NCI-H345 (cell line): ENCODE results near the gene SRGAP3.

Experiments used
- DNase-seq: peaks from one replicate; lab custom pipeline; 2025; lab: John Stamatoyannopoulos, UW

The SRGAP3 gene

GRCh38 chr3:9173445-9173844 lies 76.0 kb downstream of the SRGAP3 start:
- DNase-seq: no peak

GRCh38 chr3:9172851-9173321 lies 76.6 kb downstream of the SRGAP3 start:
- DNase-seq: no peak

GRCh38 chr3:9170851-9171160 lies 78.6 kb downstream of the SRGAP3 start:
- no peak for DNase-seq

DNA sequence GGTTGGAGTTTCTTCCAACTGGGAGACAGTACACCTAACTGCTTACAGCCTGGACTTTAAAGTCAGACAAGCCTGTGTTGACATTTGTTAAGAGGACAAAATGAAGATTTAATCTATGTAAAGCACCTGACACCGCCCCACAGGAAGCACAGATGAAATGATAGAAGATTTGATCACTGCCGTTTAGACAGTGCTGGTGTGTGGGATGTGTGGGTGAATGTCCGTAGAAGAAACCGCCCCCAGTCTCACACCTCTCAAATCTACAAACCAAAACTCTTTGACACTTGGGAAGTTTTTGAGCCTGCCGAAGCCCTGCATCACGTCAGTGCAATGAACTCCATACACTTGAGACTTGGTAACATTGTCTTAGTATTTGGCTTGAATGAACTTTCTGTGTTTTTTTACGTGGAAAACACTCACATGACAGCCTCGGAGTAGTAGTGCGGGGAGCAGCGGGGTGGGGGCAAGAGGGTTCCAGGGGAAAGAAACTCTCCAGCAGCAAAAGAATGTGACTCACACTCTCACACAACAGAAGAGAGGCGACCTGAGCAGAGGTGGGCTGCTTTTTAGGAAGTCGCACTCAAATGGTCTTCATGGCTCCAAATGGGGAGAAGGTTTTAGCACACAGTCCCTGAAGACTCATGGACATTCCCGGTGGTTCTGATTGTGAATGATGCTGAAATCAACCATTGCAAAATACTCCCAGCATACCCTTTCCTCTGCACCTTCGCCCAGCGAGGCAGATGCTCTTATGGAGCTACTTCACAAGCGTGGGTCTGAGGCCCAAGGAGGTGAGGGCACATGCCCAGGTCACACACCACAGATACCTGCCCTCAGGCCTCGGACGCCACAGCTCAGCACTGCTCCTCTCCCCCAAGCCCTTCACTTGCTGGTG lies 79.2 kb downstream of the SRGAP3 start:
- DNase-seq: no peak

DNA sequence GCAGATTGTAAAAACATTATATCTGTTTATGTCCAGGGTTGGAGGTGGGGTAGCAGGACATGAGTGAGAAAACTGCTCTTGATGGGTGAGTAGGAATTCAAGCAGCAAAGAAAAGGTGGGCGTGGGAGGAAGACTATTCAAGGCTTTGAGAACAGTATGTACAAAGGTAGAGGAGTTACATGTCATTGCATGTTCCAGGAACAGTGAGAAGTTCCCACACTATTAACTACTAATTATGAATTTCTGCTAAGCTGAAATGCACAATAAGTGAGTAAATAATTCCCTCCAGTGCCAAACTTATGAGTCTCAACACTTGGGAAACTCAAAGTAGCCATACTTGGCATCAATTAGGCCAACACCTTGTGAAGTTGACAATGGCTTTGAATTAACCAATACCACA lies 80.1 kb downstream of the SRGAP3 start:
- no peak for DNase-seq

GRCh38 chr3:9168241-9168741 lies 81.2 kb downstream of the SRGAP3 start:
- DNase-seq: no peak

- no peak for DNase-seq
Observed at GRCh38 chr3:9167222-9167621, 82.2 kb downstream of the SRGAP3 start.

DNA sequence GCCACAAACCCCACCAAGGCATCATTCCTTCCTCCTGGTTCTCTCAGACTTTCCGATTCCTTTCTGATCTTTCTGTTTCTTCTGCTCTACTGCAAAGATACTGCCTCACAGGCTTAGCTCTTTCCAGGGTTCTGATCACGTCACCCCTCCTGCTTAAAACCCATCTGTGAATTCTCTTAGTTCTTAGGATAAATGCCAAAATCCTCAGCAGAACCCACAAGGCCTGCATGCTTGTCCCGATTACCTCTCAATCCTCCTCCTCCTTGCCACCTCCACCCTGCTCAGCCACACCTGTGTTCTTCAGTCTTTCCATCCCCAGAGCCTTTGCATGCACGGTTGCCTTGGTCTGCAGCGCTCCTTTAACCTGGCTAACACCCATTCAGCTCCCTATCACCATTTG lies 84.0 kb downstream of the SRGAP3 start:
- no peak for DNase-seq

- no peak for DNase-seq
Observed at GRCh38 chr3:9163289-9163688, 86.2 kb downstream of the SRGAP3 start.

GRCh38 chr3:9161811-9162210 lies 87.6 kb downstream of the SRGAP3 start:
- no peak for DNase-seq

- no peak for DNase-seq
Observed at GRCh38 chr3:9161298-9161697, 88.1 kb downstream of the SRGAP3 start.

GRCh38 chr3:9158865-9159630 lies 90.4 kb downstream of the SRGAP3 start:
- peak; percentile 73 for DNase-seq

- no peak for DNase-seq
Observed at GRCh38 chr3:9157651-9158362, 91.6 kb downstream of the SRGAP3 start.

- no peak for DNase-seq
Observed at GRCh38 chr3:9156604-9157003, 92.8 kb downstream of the SRGAP3 start.

DNA sequence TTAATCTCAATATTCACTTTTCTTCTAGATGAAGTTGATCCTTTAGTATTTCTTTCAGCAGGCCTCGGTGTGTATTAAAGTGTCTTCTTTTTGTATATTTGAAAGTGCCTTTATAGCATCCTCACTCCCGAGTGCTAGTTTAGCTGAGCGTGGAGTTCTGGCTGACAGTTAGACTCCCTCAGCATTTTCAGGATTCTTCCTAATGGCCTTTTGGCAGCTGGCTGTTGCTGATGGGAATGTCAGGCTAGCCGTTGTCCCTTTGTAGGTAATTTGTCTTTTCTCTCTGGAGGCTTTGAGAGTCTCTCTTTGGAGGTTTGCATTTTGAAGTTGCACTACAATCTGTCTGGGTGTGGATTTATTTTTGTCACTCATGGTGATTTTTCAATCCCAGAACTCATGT lies 94.4 kb downstream of the SRGAP3 start:
- DNase-seq: no peak

DNA sequence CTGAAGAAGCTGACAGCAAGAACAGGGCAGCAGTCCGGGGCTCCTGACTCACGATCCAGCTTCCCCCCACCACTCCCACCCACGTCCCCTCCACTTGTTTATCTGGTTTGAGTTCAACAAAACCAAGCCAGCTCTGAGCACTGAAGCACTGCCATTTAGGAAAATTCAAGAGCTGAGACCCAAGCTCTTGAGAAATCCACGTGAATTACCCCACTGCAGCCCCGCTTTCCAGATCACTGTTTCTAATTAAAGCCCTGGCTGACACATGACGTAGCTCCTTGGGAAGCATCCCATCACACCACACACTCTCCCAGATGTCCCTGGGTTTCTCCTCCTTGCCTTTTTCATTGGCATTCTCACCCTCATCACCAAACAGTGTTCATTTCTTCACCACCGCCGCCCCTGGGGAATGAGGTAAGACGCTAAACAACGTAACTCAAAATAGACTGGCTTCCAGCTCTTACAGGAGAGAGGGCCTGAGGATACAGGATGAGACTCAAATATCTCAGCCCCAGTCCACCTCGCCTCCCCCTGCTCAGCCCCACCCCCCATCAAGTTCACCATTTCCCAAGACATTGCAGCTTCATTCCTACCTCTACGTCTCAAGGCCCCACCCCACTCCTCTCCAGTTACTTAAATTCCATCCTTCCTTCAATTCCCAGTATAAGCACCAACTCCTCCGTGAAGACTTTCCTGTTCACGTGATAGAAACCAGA lies 95.4 kb downstream of the SRGAP3 start:
- no peak for DNase-seq

DNA sequence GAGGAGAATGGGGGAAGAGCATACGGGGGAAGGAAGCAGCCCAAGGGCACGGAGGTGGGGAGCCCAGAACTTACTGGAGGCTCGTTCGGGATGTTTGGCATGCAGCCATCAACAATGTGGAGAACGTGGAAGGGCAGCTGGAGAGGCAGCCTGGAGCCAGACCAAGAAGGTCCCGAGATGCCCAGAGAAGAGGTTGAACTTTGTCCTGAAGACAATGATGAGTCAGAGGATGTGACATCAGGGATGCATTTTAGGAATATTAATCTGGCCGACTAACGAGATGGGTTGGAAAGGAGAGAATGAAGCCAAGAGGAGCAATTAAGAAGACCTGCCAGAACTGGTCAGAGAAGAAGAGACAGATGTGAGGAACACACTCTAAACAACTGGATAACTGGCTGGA lies 98.2 kb downstream of the SRGAP3 start:
- no peak for DNase-seq

DNA sequence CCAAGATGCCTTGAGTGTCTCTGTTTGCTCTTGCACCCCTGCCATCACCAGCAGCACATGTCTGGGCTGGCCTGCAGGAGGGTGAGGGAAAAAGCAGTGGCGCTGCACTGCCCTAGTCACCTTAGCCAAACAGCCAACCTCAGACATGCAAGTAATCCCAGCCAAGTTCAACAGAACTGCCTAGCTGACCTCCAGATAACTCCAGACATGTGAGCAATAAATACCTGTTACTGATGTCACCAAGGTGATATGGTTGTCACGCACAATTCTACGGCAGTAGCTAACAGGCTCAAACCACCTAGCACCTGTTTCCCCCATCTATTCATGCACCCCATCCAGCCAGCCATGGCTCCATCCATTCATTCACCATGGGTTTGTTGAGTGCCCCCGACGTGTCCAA lies 99.9 kb downstream of the SRGAP3 start:
- no peak for DNase-seq

DNA sequence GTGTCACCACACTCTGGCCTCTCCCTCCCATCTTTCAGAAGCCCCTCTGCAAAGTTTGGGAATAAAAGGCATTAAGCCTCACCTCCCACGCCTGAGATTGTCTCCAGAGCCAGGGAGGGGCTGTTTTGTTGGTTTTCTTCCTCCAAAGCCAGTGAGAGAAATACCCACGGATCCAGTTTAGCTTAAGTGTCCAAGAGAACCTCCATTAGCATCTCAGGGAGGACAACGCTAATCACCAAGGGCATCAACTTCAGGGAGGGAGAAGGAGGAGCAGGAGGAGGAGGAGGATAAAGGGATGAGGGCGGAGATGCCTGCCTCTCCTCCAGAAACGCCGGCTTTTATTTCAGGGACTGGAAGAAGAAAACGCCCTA lies 101.6 kb downstream of the SRGAP3 start:
- DNase-seq: no peak

DNA sequence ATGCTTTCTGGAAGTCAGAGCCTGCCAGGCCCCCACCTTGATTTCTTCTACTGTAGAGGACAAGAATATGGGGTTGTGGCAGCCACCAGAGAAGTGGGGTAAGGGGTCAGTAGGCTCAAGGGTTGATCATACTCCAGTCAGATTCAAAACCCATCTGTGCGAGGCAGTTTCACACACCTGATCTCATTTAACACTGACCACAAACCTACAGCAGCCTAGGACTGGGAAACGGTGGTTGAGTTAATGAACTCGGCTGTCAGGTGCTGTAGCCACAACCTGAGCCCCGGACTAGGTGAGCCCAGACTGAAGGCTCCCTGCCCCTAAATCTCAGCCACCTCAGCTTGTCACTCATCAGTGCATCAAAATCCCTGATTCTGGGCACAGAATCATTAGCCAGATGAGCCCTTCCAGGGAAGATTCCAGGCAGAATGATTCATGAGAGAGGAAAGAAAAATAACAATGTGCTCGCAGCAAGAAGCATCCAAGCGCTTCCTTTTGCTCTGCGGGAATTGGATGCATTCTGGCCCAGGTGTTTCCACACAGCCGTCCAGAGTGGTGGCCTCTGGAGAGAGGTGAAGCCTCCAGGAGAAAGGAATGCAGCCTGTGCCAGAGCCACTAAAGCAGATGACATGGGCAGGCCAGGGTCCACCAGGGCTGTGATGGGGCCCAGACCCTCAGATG lies 102.1 kb downstream of the SRGAP3 start:
- no peak for DNase-seq

DNA sequence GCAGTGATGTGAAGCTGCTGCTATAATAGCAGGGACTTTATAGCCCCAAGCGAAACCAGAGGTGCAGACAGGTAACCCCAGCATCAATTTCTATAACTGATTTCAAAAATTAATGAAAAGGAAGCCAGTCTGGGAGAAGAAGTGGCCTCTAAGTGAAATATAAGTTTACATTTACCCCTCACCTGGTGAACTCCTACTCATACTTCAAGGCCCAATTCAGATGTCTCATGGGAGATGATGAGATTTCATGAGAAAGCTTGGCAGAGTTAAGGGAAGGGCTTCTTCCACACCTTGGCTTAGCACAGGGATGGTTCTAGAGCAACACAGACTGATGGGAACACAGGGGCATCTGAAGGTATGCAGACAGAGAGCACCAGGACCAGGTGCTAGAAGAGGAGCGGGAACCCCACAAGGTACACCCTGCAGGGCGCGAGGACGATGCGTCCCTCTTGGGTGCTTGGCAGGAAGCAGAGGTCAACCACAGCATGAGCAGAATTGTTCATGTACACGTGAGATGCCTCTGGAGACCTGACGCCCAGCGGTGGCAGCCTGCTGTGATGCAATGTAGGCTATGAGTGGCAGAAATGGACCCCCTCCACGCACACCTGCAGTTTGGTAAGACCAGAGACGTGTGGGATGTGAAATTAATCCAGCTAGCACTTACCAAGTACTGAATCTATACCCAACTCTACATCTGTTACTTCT lies 102.9 kb downstream of the SRGAP3 start:
- DNase-seq: no peak
